Right lobe of liver (tissue), 4 donors: ENCODE data around the gene HACD2.

ENCODE experiments used
- POLR2A ChIP-seq: fragments of 450-650 bp; IDR thresholded peaks from one replicate; pipeline ENCODE4 v1.6.1; 2017; ENCODE audit warnings: antibody characterized with exemption, mild to moderate bottlenecking
- TF ChIP-seq, protein P1 (sequence below), 4 donors: fragments of 200-600 bp in 3 of 4; fragments of 450-650 bp in 1 of 4; IDR thresholded peaks; one replicate each; pipeline versions ENCODE4 v1.5.1 to v1.8.0; 2016 to 2022; ENCODE audit warnings: antibody characterized with exemption in 4 of 4, mild to moderate bottlenecking in 2 of 4
- donor health status: DM: no; HTN: no; CAD: no.
- donor health status: DM: no; HTN: no; CAD: no.
- donor health status: DM: no; HTN: yes; CAD: no.

GRCh38 chr3:123481071-123481470 is 103.8 kb downstream of the HACD2 start:
- no peak for TF ChIP-seq POLR2A
- TF ChIP-seq, protein P1, sequence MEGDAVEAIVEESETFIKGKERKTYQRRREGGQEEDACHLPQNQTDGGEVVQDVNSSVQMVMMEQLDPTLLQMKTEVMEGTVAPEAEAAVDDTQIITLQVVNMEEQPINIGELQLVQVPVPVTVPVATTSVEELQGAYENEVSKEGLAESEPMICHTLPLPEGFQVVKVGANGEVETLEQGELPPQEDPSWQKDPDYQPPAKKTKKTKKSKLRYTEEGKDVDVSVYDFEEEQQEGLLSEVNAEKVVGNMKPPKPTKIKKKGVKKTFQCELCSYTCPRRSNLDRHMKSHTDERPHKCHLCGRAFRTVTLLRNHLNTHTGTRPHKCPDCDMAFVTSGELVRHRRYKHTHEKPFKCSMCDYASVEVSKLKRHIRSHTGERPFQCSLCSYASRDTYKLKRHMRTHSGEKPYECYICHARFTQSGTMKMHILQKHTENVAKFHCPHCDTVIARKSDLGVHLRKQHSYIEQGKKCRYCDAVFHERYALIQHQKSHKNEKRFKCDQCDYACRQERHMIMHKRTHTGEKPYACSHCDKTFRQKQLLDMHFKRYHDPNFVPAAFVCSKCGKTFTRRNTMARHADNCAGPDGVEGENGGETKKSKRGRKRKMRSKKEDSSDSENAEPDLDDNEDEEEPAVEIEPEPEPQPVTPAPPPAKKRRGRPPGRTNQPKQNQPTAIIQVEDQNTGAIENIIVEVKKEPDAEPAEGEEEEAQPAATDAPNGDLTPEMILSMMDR (IDR thresholded peaks at IDR 0.05), result no peak
